NCI-H128 (cell line): ENCODE results near the gene GARNL3.

Experiments
- DNase-seq: peaks from one replicate; lab custom pipeline; 2025; ENCODE audit not compliant: unreplicated experiment; lab: John Stamatoyannopoulos, UW

GARNL3 gene

GRCh38 chr9:127426756-127427155, 162.2 kb downstream of the GARNL3 start:
- no peak for DNase-seq

GRCh38 chr9:127428348-127428747, 163.8 kb downstream of the GARNL3 start:
- DNase-seq, result no peak

GRCh38 chr9:127430415-127430814, 165.8 kb downstream of the GARNL3 start:
- DNase-seq, result no peak

- DNase-seq, result no peak
These were observed 173.1 kb downstream of the GARNL3 start for GRCh38 chr9:127437497-127438264.

- no peak for DNase-seq
These were observed 173.8 kb downstream of the GARNL3 start for GRCh38 chr9:127438394-127438793.
